ENCODE measurements around the gene TTYH2. TPM values are rescaled to one million over a fixed set of nuclear protein-coding genes. Genes with fewer than 3 reads are reported as not detected.

Gene TTYH2
- total RNA-seq, 1 donor from 2014 or later = 7.4 TPM

DNA sequence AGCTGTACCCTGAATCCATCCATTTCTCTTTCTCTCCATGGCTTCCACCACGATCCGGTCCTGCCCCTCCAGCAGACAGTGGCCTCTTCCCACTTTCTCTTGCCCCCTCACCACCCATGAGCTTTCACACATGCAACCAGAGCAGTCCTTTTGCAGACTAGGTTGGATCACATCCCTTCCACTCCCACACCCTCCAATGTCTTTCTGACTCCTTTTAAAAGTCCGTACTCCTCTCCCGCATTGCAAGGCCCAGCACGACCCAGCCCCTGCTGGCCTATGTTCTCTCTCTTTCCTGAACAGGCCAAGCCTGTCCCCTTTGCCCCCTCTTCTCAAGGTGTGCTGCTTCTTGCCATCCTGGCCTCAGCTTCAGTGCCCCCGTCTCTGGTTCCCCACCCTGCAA is 38.2 kb downstream of the TTYH2 start:
- Histone ChIP-seq H3K27me3 (no peaks in the 10 kb centered on the region), H3K4me3 (no peak overlapping the region), H3K36me3 (no peaks in the 10 kb centered on the region), H3K27ac (no peak overlapping the region), H3K9me3 (no peaks in the 10 kb centered on the region), H3K4me1 (no peaks in the 10 kb centered on the region)
- no peak for ATAC-seq
- DNase-seq = no peak
- TF ChIP-seq, protein P1, sequence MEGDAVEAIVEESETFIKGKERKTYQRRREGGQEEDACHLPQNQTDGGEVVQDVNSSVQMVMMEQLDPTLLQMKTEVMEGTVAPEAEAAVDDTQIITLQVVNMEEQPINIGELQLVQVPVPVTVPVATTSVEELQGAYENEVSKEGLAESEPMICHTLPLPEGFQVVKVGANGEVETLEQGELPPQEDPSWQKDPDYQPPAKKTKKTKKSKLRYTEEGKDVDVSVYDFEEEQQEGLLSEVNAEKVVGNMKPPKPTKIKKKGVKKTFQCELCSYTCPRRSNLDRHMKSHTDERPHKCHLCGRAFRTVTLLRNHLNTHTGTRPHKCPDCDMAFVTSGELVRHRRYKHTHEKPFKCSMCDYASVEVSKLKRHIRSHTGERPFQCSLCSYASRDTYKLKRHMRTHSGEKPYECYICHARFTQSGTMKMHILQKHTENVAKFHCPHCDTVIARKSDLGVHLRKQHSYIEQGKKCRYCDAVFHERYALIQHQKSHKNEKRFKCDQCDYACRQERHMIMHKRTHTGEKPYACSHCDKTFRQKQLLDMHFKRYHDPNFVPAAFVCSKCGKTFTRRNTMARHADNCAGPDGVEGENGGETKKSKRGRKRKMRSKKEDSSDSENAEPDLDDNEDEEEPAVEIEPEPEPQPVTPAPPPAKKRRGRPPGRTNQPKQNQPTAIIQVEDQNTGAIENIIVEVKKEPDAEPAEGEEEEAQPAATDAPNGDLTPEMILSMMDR (IDR thresholded peaks at IDR 0.05) = no peak
- intact Hi-C loops (cut with DNase I) = no loop called here

DNA sequence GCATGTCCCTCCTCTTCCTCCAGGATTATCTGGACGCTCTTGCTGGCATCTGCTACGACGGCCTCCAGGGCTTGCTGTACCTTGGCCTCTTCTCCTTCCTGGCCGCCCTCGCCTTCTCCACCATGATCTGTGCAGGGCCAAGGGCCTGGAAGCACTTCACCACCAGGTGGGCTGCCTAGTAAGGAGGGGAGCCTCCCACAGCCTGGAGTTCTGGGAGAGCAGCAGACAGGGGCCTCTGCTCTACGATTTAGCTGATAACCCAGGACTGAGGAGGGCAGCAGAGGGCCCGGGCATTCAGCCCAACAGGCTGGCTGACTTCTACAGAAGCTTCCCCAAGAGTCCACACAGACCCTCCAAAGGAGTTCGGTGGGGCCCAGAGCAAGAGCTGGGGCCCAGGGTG is 38.8 kb downstream of the TTYH2 start:
- no peak overlapping the region for H3K4me3 ChIP-seq
- intact Hi-C loops (cut with DNase I) = no loop called here
- no peaks in the 10 kb centered on the region for H3K36me3 ChIP-seq
- H3K4me1 ChIP-seq = no peaks in the 10 kb centered on the region
- H3K27me3 ChIP-seq = no peaks in the 10 kb centered on the region
- no peaks in the 10 kb centered on the region for H3K9me3 ChIP-seq
- DNase-seq (no peak), ATAC-seq (no peak)
- TF ChIP-seq, protein P1 (IDR thresholded peaks at IDR 0.05) = no peak
- H3K27ac ChIP-seq = no peak overlapping the region

DNA sequence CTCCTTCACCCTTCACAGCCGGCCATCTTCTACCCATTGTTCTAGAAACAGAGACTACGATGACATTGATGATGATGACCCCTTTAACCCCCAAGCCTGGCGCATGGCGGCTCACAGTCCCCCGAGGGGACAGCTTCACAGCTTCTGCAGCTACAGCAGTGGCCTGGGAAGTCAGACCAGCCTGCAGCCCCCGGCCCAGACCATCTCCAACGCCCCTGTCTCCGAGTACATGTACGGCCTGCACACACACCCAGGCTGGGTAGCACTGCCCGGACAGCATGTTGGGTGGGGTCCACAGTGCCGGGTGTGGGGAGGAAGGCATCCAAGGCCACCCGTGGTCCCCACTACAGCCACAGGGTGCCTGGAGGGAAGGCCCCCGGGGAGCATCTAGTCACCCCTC is 39.7 kb downstream of the TTYH2 start:
- intact Hi-C loops (cut with DNase I) = no loop called here
- Histone ChIP-seq H3K27me3 (no peaks in the 10 kb centered on the region), H3K27ac (no peak overlapping the region), H3K4me1 (no peaks in the 10 kb centered on the region), H3K36me3 (no peaks in the 10 kb centered on the region), H3K4me3 (no peak overlapping the region), H3K9me3 (no peaks in the 10 kb centered on the region)
- DNase-seq (no peak), ATAC-seq (no peak)
- TF ChIP-seq, protein P1 (IDR thresholded peaks at IDR 0.05) = no peak

DNA sequence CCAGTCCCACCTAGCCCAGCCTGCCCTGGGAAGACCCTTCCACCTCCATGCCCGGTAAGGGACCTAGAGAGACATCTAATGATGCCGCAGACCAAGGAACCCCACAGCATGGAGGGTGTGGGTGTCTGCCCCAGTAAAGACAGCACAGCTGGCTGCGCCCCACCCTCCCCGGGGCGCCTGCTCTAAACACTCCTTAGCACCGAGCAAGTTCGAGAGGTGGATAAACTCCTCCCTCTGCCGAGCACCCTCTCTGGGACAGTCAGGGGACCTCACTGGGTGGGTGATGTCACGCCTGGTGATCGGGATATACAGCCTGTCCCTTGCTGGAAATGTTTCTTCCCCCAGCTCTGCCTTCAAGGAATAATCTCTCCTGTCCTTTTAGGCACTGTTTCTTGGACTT is 43.9 kb downstream of the TTYH2 start:
- DNase-seq (no peak), ATAC-seq (no peak)
- no peaks in the 10 kb centered on the region for H3K36me3 ChIP-seq
- no peaks in the 10 kb centered on the region for H3K4me1 ChIP-seq
- H3K27me3 ChIP-seq = no peaks in the 10 kb centered on the region
- no peak overlapping the region for H3K27ac ChIP-seq
- no peaks in the 10 kb centered on the region for H3K9me3 ChIP-seq
- H3K4me3 ChIP-seq = no peak overlapping the region
- intact Hi-C loops (cut with DNase I) = no loop called here
- TF ChIP-seq, protein P1 (IDR thresholded peaks at IDR 0.05) = no peak

DNA sequence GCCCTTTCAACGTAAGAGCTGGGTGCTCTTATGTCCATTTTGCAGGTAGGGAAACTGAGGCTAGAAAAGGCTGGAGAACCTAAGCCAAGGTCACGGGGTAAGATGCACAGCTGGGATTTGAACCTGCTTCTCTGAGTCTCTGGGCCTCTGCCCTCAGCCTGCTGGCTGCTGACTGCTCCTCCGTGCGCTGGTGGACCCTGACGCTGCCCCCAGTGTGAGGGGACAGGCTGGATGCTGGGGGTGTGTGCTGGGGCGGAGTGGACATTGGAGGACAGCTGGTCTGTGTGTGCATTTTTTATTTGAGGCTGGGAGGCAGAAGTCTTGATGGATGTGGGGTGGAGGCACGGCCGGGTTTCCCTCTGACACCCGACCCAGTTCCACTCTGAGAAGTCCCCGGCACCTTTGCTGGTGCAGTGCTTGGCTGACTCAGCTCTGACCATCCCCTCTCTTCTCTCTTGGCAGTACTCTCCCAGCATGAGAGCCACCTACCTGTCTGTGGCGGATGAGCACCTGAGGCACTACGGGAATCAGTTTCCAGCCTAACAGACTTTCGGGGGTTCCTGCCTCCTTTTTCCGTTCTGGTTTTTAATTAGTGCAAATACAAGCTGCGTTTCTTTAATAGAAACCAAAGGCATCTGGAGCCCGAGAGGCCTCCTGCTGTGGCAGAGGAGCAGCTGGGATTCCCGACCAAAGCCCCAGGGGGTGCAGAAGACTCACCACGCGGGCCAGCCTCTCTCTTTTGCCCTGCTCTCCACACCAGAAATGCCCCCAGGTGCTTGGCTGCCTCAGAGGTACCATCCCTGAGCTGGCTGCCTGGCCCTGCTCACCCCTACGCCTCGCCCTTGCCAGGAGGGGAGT is 46.5 kb downstream of the TTYH2 start:
- H3K9me3 ChIP-seq = no peaks in the 10 kb centered on the region
- intact Hi-C loops (cut with DNase I) = no loop called here
- ATAC-seq (no peak), DNase-seq (no peak)
- no peaks in the 10 kb centered on the region for H3K36me3 ChIP-seq
- TF ChIP-seq, protein P1 (IDR thresholded peaks at IDR 0.05) = no peak
- H3K27me3 ChIP-seq = no peaks in the 10 kb centered on the region
- no peaks in the 10 kb centered on the region for H3K4me1 ChIP-seq
- H3K27ac ChIP-seq = no peak overlapping the region
- H3K4me3 ChIP-seq = no peak overlapping the region

Data from upper lobe of right lung (tissue), 1 donor.